ENCODE results near the gene CDC42SE2.
"Not testable (repeated sequence)": the region's sequence is repeated elsewhere in the genome, so short reads cannot be mapped to it uniquely, and the experiment has no call there.

CDC42SE2 gene

DNA sequence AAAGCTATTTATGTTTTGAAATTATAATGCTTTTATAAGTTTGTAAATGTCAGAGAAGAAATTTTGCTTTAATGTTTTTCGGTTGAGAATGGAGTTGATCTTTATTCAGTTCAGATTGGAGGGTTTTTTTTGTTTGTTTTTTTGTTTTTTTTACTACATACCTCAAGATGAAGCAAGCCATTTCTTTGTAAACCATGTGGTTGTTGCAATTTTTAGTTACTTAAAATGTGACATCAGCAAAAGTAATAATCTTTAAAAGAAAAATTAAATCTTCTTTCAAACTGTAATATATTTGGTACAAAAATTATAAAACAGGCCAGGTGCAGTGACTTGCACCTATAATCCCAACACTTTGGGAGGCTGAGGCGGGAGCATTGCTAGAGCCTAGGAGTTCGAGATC lies 102.6 kb downstream of the CDC42SE2 start:
- DNase-seq (ENCODE audit: low spot score): no peak

DNA sequence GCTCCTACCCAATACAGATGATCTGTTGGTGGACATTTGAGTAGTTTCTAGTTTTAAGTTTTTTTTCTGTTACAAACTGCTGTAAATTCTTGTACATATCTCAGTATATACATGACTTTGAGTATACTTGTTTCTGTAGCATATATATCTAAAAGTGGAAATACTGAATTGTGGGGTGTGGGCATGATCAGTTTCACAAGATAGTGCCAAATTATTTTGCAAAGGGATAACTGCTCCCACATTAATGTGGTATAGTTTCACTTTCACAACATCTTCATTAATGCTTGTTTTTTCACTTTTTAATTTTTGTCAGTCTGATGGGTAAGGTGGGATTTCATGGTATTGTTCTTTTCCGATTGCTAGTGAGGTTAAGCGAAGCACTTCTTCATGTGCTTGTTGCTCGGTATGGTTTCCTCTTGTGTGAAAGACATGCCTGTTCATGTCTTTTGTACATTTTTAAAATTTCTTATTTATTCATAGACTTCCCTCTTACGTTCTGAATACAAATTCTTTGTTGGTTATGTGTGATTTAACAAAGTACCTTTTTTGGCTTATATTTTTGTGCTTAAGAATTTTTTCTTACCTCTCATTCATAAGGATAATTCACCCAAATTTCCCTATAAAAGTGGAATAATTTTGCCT lies 103.5 kb downstream of the CDC42SE2 start:
- no peak for DNase-seq (ENCODE audit: low spot score)

DNA sequence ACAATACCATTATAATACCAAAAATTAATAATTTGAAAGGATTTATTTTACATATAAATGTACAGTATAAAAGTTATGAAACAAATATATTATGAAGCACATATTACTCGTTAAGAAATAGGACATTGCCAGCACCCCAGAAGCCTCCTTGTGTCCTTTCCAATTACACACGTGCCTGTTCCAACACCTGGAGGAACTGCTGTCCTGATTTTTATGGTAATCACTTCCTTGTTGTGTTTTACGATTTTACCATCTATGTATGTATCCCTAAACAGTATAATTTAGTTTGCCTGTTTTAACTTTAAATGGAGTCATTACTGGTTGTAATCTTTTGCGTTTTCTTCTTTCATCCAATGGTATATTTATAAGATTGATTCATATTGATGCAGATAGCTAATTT lies 105.0 kb downstream of the CDC42SE2 start:
- DNase-seq (ENCODE audit: low spot score): no peak

DNA sequence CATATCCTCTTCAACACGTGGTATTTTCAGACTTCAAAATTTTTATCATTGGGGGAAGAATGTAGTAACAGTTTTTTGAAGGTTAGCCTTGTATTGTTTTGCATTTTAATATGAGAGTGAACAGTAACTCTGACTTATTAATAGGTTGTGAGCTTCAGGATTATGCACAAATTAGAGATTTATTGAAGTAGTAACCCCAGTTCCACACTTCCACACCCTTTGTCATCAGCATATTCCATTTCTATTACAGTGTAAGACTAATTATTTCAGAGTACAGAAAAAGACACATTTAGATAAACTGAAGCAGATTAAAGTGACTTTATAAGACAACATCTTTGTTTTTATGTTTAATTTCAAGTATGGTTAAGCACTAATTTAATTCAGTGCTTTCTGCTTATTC lies 105.7 kb downstream of the CDC42SE2 start:
- no peak for DNase-seq (ENCODE audit: low spot score)

DNA sequence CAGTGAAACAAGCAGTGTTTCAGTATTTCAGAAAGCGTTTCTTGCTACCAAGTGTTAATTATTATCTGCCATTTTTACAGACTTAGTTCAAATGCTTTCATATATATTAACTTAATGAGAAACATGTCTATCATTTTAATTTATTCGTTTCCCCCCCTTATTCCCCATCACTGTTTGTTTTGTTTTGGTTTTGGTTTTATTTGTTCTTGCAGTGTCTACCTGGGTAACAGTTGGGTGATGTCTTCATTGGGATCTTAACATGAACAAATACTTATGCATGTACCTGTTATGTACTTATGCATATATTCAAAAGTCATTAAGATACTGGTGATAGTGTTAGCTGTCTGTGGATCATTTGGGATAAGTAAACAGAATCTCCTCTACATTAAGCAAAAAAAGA lies 108.0 kb downstream of the CDC42SE2 start:
- no peak for DNase-seq (ENCODE audit: low spot score)

DNA sequence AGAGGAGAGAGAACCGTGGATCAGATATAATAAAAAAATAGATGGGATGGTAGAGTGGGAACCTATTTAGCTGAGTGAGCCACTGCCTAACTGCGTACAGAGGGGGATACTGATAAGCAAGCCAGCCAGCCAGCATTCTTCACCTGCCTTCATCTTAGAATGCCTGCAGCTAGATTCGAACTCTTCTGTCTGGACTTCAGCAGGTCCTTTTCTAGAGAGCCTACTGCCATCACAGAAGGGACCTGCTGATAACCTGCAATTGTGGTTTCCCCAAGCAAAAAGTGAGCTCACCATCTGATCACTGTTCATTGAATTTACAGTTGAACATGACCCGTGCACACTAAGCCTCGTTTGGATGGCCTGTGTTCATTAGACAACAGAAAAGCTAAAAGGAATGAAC lies 109.4 kb downstream of the CDC42SE2 start:
- no peak for DNase-seq (ENCODE audit: low spot score)

DNA sequence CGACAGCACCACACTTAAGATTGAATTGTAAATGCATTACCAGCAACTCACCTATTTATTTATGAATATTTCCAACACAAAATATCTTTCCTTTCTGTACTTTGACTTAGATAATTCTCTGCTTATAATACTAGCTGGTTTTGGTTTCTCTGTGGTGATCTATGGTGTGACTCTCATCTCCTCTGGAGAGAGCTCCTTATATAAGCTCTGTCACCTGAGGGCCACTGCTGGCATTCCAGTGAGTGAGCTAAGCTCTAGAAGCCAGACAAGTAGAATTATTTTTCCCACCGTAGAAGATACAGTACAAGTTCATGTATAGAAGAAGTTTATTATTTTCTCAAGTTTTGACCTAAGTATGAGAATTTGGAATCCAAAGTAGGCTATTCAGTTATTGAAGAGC lies 111.5 kb downstream of the CDC42SE2 start:
- DNase-seq (ENCODE audit: low spot score): no peak

DNA sequence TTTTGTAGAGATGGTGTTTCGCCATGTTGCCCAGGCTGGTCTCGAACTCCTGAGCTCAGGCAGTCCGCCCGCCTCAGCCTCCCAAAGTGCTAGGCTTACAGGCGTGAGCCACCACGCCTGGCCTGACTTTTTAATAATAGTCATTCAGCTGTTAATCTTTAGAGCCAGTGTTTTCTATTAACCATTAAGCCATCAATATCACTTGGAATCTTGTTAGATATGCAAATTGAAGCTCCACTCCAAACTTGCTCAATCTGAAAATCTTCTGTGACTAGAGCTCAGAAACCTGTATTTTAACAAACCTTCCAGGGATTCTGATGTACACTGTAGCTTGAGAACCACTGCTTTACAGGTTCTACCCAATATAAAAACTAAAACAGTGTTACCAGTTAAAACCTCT lies 113.5 kb downstream of the CDC42SE2 start:
- no peak for DNase-seq (ENCODE audit: low spot score)

DNA sequence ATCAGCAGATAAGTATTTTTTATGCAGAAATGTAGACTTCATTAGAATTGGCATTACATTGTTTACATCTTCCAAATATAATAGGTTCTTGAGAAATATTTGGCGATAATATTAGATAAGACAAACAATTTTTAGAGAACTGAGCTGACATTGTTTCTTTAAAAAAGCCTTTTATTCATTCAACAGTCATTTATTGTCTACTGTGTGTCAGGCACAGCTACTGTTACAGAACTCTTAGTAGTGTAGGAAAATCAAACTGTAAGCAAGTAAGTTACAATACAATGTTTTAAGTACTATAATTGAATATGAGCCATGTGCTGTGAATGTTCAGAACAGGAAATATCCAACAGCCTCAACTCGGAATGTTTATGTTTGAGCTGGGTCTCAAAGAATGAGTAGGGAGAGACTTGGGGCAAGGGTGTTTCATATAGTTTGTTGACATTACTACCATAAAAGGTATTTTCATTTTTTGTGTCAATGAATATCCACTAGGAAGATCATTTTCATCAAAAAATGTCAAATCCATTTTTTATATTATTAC lies 114.0 kb downstream of the CDC42SE2 start:
- DNase-seq (ENCODE audit: low spot score): no peak

DNA sequence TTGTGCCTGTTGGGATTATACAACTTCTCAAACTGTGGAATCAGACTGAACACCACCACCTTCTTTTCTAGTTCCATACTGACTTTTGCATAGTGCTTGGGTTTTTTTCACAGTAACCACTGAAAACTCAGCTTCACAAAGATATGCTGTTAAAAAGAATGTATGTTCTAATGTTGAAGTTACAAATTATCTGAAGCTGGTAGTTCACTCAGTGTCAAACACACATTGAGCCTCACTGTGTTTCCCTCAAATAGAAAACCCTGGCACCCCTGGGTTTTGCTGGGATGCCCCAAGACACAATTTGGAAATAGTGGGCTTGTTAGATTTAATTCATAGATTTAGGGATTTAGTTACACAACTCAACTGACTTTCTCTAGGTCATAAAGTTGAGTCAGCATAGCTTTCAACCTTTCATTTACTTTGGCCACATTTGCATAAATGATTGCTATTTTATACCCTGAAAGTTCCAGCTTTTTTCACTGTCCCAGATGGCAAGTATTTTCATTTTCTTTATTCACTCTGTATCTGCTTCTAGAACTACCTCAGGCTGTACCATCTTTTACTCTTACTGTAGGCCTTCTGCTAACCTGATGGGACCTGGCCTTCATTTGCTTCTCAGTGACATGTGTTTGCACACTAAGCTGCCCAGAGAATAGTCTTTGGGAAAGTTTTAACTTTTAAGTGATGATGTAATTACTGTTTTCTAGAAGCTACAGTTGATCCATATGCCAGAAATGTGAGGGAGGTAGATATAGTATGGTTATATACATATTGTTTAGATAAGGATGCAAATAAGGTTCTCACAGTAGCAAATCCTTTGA lies 115.1 kb downstream of the CDC42SE2 start:
- DNase-seq (ENCODE audit: low spot score): no peak

DNA sequence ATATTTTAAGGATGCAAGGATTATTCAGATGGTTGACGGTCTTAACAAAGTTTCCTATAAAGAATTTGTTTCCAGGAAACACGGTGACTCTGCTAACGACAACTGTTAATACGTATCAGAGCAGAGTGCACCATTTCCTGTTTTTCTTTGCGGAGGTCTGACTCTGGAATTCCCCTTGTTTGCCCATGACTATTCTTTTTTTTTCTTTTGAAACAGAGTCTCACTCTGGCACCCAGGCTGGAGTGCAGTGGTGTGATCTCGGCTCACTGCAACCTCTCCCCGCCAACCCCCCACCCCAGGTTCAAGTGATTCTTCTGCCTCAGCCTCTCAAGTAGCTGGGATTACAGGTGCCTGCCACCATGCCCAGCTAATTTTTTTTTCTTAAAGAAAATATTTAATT lies 115.9 kb downstream of the CDC42SE2 start:
- no peak for DNase-seq (ENCODE audit: low spot score)

DNA sequence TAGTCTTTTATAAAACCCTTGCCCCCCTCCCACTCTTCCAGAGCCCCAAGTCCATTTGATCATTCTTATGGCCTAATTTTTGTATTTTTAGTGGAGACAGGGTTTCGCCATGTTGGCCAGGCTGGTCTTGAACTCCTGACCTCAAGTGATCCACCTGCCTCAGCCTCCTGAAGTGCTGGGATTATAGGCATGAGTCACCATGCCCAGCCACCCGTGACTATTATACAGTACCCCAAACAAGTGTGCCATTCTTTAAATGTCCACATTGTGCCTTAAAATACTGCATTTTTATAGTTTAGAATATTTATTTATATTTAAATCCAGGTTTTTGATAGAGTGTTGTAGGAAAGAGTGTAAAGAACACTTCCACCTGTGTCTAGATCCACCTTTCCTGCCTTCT lies 116.4 kb downstream of the CDC42SE2 start:
- not testable (repeated sequence) for DNase-seq (ENCODE audit: low spot score)

DNA sequence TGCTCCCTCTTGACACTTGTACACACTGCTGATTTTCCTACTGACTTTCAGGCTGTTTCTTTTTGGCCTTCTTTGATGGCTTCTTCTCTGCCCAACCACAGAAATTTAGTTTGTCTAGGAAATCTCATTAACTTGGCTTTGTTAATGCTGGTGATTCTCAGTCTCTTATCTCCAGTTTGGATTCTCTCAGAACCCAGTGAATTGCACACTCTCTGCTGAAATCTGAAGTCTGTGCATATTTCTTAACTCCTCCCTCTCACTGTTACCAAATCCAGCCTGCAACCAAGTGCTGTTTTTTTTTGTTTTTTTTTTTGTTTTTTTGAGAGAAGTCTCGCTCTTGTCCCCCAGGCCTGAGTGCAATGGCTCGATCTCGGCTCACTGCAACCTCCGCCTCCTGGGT lies 117.2 kb downstream of the CDC42SE2 start:
- DNase-seq (ENCODE audit: low spot score): no peak

DNA sequence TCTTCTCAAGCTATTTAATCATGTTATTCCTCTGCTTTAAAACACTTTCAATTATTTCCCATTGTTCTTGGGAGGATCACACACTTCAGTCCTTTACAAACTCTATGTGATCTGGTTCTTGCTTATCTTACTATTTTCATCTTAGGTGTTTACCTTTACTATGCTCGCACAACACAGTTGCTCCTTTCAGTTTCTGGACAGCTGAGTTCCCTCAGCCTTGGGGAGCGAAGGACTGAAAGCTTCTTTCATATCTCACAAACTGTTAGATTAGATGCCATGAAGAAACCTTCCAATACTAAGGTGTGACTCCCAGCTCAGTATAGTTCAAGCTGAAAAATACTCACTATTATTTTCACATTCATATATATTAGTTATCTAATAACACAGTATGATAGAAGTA lies 117.9 kb downstream of the CDC42SE2 start:
- DNase-seq (ENCODE audit: low spot score): no peak

DNA sequence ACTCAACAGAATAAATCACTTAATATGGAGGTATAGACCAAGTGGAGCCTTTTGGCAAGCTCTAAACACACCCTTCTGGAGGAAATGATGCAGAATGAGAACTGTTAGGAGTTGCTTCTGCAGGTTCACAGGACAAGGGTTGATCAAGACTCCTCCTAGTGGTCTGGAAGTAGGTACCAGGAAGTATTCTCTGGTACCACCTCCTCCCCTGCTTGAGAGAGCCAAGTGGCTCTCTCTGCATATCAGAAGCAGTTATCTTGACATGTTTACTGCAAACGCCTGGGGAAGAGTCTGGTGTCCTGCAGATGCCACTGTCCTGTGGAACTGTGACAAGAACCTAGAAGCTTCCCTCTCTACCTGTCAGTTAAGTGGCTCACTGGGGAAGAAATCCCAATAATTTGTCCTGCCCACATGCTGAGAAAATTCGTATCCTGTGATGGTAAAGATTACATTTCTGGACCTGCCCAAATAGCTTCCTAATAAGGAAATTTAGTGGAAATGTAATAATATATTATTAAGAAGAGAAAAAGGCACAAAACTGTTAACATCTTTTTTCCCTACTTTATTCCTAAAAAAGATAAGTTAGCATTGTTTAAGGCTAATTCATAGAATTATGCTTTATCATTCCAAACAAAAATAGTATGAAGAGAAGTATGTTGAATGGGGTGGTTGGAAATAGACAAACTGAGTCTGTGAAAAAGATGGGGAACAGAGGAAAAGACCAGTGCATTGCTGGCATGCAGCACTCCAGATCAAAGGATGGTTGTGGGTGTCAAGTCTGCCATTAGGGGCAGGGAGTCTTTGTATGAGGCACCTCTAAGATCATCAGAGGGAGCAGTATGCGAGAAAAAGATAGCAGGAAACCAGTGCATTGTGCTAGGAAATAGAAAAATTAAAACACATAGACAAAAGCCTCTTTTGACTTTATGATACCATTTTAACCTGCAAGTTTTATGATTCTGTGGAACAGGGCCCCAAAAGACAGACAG lies 118.8 kb downstream of the CDC42SE2 start:
- peak; percentile 61 for DNase-seq (ENCODE audit: low spot score)

DNA sequence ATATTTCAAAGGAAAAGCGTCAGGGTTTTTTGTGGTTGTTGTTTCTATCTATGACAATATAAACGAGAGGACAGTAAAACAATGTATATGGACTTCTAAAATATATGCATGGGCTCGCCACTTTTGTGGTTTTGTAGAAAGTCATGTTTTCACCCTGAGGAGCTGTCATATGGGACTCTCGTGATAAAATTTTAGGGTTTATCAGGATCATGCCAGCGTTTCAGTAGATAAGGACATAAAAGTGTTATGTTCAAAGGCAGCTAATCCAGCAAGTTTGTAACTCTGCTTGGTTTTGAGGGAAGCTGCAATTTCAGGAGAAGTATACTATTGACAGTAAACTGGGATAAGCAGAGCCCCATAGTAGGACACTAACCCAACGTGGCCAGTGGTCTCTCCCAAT lies 120.3 kb downstream of the CDC42SE2 start:
- no peak for DNase-seq (ENCODE audit: low spot score)

DNA sequence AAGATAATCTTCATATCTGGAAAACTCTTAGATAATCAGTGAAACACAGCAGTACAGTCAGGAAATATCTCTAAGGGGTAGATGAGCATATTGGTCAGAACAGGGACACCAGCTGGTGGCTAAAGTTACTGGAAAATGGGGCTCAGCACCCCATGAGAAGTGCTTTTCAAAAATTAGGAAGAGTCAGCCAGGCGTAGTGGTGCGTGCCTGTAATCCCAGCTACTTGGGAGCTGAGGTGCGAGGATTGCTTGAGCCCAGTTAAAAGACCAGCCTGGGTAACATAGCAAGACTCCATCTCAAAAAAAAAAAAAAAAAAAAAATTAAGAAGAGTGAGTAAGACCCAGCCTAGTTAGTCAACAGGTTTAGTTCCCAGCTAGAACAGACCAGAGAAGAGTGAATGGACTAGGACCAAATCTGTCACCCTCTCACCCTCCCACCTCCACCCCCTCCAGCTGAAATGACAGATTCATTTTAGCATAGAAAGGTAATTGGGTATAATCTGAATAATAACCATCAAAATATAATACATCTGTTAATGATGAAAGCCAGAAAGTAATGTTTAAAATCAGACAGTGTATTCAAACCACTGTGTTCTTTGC lies 120.9 kb downstream of the CDC42SE2 start:
- DNase-seq (ENCODE audit: low spot score): no peak

DNA sequence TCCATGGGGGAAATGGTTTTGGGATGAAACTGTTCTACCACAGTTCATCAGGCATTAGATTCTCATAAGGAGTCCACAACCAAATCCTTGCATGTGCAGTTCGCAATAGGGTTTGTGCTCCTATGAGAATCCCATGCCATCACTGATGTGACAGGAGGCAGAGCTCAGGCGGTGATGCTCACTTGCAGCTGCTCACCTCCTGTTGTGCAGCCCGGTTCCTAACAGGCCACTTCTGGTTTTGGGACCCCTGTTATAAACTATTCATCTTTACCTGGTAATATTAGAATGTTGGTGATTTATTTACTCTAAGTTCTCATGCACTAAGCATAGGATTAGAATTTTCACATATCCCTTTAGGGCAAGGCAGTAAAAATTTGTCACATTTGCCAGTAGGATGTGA lies 122.3 kb downstream of the CDC42SE2 start:
- DNase-seq (ENCODE audit: low spot score): no peak

DNA sequence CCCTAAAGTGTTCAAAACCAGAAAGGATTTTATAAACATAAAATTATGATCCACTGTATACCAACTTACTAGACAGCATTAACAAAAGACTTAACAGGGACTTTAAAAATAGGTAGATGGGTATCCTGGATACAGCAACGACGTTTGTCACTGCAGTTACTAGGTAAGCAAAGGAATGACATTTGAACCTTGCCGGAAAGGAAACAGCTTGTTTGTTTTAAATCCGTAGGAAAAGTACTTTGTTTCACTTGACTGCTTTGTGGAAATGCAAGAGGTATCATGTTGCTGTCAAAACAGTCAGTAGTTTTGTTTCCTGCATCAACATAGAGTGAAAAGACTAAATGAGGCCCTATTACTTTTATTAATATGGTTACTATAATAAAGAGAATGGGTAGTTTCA lies 122.9 kb downstream of the CDC42SE2 start:
- DNase-seq (ENCODE audit: low spot score): no peak

DNA sequence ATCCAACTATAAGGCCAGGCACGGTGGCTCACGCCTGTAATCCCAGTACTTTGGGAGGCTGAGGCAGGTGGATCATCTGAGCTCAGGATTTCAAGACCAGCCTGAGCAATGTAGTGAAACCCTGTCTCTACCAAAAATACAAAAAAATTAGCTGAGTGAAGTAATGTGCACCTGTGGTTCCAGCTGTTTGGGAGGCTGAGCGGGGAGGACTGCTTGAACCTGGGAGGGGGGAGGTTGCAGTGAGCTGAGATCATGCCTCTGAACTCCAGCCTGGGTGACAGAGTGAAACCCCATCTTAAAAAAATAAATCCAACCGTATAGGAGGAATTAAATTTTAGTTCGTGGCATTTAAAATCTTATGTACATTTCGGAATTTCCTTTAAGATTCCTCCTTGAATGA lies 123.4 kb downstream of the CDC42SE2 start:
- DNase-seq (ENCODE audit: low spot score): no peak

DNA sequence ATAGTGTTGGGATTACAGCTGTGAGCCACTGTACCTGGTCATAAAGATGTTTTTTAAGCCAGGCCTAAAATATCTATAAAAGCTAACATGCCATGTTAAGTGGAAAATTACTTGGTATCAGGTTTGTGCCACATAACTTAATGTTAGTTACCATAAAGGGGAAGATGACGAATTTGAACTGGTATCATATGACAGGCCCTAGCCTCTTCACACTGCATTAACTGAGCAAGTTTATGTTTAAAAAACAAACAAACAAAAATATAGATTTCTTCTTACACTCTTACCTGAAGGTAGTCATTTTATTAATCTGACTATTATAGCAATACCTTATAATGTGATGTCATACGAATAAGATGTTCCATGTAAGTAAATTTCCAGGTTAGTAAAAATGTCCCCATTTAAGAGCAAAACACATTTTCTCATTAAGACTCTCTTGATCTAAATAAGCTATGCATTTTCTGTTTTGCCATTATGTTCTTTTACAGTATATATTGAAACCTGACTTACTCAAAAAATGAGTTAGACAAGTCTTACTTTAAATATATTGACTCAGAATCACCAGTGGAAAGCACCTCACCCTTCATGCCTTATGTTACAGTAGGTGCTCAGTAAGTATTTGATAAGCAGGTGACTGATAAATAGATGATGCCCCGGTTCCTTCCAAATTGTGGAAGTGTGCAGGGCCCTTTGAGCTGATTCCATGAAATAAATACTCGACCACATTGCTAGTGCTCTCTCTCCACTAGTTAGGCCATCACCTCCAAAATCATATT lies 125.4 kb downstream of the CDC42SE2 start:
- DNase-seq (ENCODE audit: low spot score): no peak
